Iris pigment epithelial cell (primary cell): Measurements from ENCODE around the gene PARP8.
"Not testable (repeated sequence)": the region's sequence is repeated elsewhere in the genome, so short reads cannot be mapped to it uniquely, and the experiment has no call there.

ENCODE experiments used
- DNase-seq: peaks from one replicate; pipeline ENCODE4 v3.0.0-alpha.2; 2011; ENCODE audit warnings: low read depth

Gene PARP8

GRCh38 chr5:50687548-50687947, 21.1 kb downstream of the PARP8 start:
- DNase-seq, result no peak

- no peak for DNase-seq
Observed at GRCh38 chr5:50691399-50692016, 25.1 kb downstream of the PARP8 start.

- no peak for DNase-seq
Observed at GRCh38 chr5:50694027-50694590, 27.7 kb downstream of the PARP8 start.

GRCh38 chr5:50694626-50695025, 28.2 kb downstream of the PARP8 start:
- DNase-seq, result not testable (repeated sequence)

- no peak for DNase-seq
Observed at GRCh38 chr5:50697739-50698138, 31.3 kb downstream of the PARP8 start.

GRCh38 chr5:50699737-50700136, 33.3 kb downstream of the PARP8 start:
- DNase-seq, result no peak

- DNase-seq, result no peak
Observed at GRCh38 chr5:50700706-50701105, 34.3 kb downstream of the PARP8 start.

GRCh38 chr5:50702615-50703366, 36.4 kb downstream of the PARP8 start:
- DNase-seq, result no peak

GRCh38 chr5:50703367-50703666, 36.9 kb downstream of the PARP8 start:
- DNase-seq, result no peak

- DNase-seq, result no peak
Observed at GRCh38 chr5:50704730-50705129, 38.3 kb downstream of the PARP8 start.

- DNase-seq, result peak; percentile 1
Observed at GRCh38 chr5:50709471-50709870, 43.0 kb downstream of the PARP8 start.

GRCh38 chr5:50710838-50711237, 44.4 kb downstream of the PARP8 start:
- no peak for DNase-seq

GRCh38 chr5:50711280-50711679, 44.8 kb downstream of the PARP8 start:
- DNase-seq, result no peak

- no peak for DNase-seq
Observed at GRCh38 chr5:50712479-50712878, 46.0 kb downstream of the PARP8 start.

GRCh38 chr5:50715001-50715400, 48.6 kb downstream of the PARP8 start:
- DNase-seq, result no peak

- no peak for DNase-seq
Observed at GRCh38 chr5:50716134-50716533, 49.7 kb downstream of the PARP8 start.

- no peak for DNase-seq
Observed at GRCh38 chr5:50717651-50718050, 51.2 kb downstream of the PARP8 start.

- DNase-seq, result no peak
Observed at GRCh38 chr5:50720061-50720710, 53.7 kb downstream of the PARP8 start.

GRCh38 chr5:50722223-50722622, 55.8 kb downstream of the PARP8 start:
- DNase-seq, result no peak

- DNase-seq, result no peak
Observed at GRCh38 chr5:50724262-50724661, 57.8 kb downstream of the PARP8 start.

GRCh38 chr5:50725800-50726474, 59.5 kb downstream of the PARP8 start:
- DNase-seq, result no peak

GRCh38 chr5:50726475-50727148, 60.2 kb downstream of the PARP8 start:
- DNase-seq, result no peak
